SK-N-MC (cell line): ENCODE data around the gene FAM78A.

Source experiments
- EZH2 ChIP-seq: fragments of 200-600 bp; sonication (generic); IDR thresholded peaks from one replicate; pipeline ENCODE4 v1.6.1; 2017; ENCODE audit warnings: antibody characterized with exemption
- FOXP2 ChIP-seq: optimal IDR thresholded peaks from 2 replicates; pipeline ENCODE3; 2011; ENCODE audit warnings: mild to moderate bottlenecking, moderate library complexity; ENCODE audit not compliant: insufficient read depth; ENCODE audit errors: extremely low read length, control extremely low read depth
- POLR2AphosphoS5 ChIP-seq: IDR thresholded peaks from 2 replicates; pipeline ENCODE4 v1.6.1; 2012; ENCODE audit warnings: mild to moderate bottlenecking, low read depth, low read length, borderline replicate concordance

DNA sequence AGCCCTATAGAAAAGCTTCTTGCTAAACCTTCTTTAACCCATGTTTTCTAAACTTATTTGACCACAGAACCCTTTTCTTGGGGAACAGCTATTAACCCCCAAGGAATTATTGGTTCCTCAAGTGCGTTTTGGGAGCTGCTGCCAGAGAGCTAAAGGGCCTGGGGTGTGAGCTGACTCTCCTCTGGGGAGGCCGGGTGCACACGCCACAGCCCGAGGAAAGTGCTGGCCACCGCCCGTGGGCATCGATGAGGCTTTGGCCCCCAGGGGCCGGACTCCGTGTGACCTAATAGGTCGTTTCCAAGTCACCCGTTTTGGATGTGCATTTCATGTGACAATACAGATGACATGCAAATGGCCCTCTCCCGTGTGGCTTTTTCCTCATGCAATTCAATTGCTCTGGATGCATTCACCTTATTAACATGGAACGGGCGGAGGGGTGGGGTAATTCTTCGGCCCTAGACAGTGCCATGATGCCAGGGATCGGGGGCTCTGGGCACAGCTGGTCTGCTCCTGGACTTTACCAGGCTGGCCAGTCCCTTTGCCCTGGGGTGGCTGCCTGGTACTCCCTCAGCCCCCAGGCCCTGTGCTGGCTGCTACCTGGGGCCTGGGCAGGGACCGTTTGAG, 32.7 kb upstream of the FAM78A start:
- TF ChIP-seq POLR2AphosphoS5: no peak
- no peak for TF ChIP-seq EZH2
- no peak for TF ChIP-seq FOXP2
